ENCODE data around the gene TRIP12. TPM values are rescaled to one million over a fixed set of nuclear protein-coding genes. Genes with fewer than 3 reads are reported as not detected.

TRIP12 gene
- total and polyA plus RNA-seq, 4 donors: 18.6 to 358 (median 118) TPM

- H3K27ac ChIP-seq (ENCODE audit: low read depth in 1 of 2, low read length in 1 of 2): no peak overlapping the region
- no peaks in the 10 kb centered on the region for H3K4me1 ChIP-seq (ENCODE audit: control insufficient read depth in 5 of 5, insufficient read depth in 5 of 5, low read length in 5 of 5)
- no peak overlapping the region for H3K4me3 ChIP-seq
- no peaks in the 10 kb centered on the region for H3K27me3 ChIP-seq (ENCODE audit: control insufficient read depth in 3 of 3, insufficient read depth in 3 of 3, low read length in 2 of 3)
- TF ChIP-seq CTCF (IDR thresholded peaks at IDR 0.05; ENCODE audit: control extremely low read depth, extremely low read depth): no peak
- ATAC-seq (ENCODE audit: insufficient read depth, low FRiP score): no peak
- H3K36me3 ChIP-seq (ENCODE audit: control insufficient read depth in 4 of 4, insufficient read depth in 4 of 4, low read length in 4 of 4): no peaks in the 10 kb centered on the region
- no peak for DNase-seq
- no peaks in the 10 kb centered on the region for H3K9me3 ChIP-seq (ENCODE audit: control insufficient read depth in 4 of 4, insufficient read depth in 3 of 4, low read length in 3 of 4)
- WGBS, 2 donors: 59 to 81% methylated on average over 5 of the region's 5 CpGs
- no peak overlapping the region for H3K9ac ChIP-seq (ENCODE audit: insufficient read depth in 1 of 2, low read length in 2 of 2)
Measured at GRCh38 chr2:229943770-229944449, 22.1 kb upstream of the TRIP12 start.

GRCh38 chr2:229943171-229943570, 21.4 kb upstream of the TRIP12 start:
- no peaks in the 10 kb centered on the region for H3K4me1 ChIP-seq (ENCODE audit: control insufficient read depth in 5 of 5, insufficient read depth in 5 of 5, low read length in 5 of 5)
- ATAC-seq (ENCODE audit: insufficient read depth, low FRiP score) (no peak), DNase-seq (no peak)
- H3K9me3 ChIP-seq (ENCODE audit: control insufficient read depth in 4 of 4, insufficient read depth in 3 of 4, low read length in 3 of 4): no peaks in the 10 kb centered on the region
- no peak overlapping the region for H3K9ac ChIP-seq (ENCODE audit: insufficient read depth in 1 of 2, low read length in 2 of 2)
- no peaks in the 10 kb centered on the region for H3K36me3 ChIP-seq (ENCODE audit: control insufficient read depth in 4 of 4, insufficient read depth in 4 of 4, low read length in 4 of 4)
- no peak overlapping the region for H3K4me3 ChIP-seq
- TF ChIP-seq CTCF (IDR thresholded peaks at IDR 0.05; ENCODE audit: control extremely low read depth, extremely low read depth): no peak
- WGBS, 2 donors: 94 to 97% methylated on average over 2 of the region's 2 CpGs
- no peak overlapping the region for H3K27ac ChIP-seq (ENCODE audit: low read depth in 1 of 2, low read length in 1 of 2)
- H3K27me3 ChIP-seq (ENCODE audit: control insufficient read depth in 3 of 3, insufficient read depth in 3 of 3, low read length in 2 of 3): no peaks in the 10 kb centered on the region

GRCh38 chr2:229942671-229943070, 20.9 kb upstream of the TRIP12 start:
- no peak overlapping the region for H3K4me3 ChIP-seq
- WGBS, 2 donors: 96% methylated on average over 8 of the region's 8 CpGs
- H3K9me3 ChIP-seq (ENCODE audit: control insufficient read depth in 4 of 4, insufficient read depth in 3 of 4, low read length in 3 of 4): no peaks in the 10 kb centered on the region
- no peaks in the 10 kb centered on the region for H3K27me3 ChIP-seq (ENCODE audit: control insufficient read depth in 3 of 3, insufficient read depth in 3 of 3, low read length in 2 of 3)
- DNase-seq: no peak
- no peak overlapping the region for H3K9ac ChIP-seq (ENCODE audit: insufficient read depth in 1 of 2, low read length in 2 of 2)
- no peak overlapping the region for H3K27ac ChIP-seq (ENCODE audit: low read depth in 1 of 2, low read length in 1 of 2)
- ATAC-seq (ENCODE audit: insufficient read depth, low FRiP score): no peak
- no peaks in the 10 kb centered on the region for H3K4me1 ChIP-seq (ENCODE audit: control insufficient read depth in 5 of 5, insufficient read depth in 5 of 5, low read length in 5 of 5)
- no peak for TF ChIP-seq CTCF (IDR thresholded peaks at IDR 0.05; ENCODE audit: control extremely low read depth, extremely low read depth)
- H3K36me3 ChIP-seq (ENCODE audit: control insufficient read depth in 4 of 4, insufficient read depth in 4 of 4, low read length in 4 of 4): no peaks in the 10 kb centered on the region

- no peak overlapping the region for H3K27ac ChIP-seq (ENCODE audit: low read depth in 1 of 2, low read length in 1 of 2)
- DNase-seq (no peak), ATAC-seq (ENCODE audit: insufficient read depth, low FRiP score) (no peak)
- H3K4me1 ChIP-seq (ENCODE audit: control insufficient read depth in 5 of 5, insufficient read depth in 5 of 5, low read length in 5 of 5): no peaks in the 10 kb centered on the region
- WGBS, 2 donors: 93 to 94% methylated on average over 4 of the region's 4 CpGs
- peaks cover 0 to 3% (median 0%) of the 10 kb centered on the region in 4 donors for H3K9me3 ChIP-seq (ENCODE audit: control insufficient read depth in 4 of 4, insufficient read depth in 3 of 4, low read length in 3 of 4)
- no peak overlapping the region for H3K9ac ChIP-seq (ENCODE audit: insufficient read depth in 1 of 2, low read length in 2 of 2)
- peaks cover 0 to 9% (median 2%) of the 10 kb centered on the region in 4 donors for H3K36me3 ChIP-seq (ENCODE audit: control insufficient read depth in 4 of 4, insufficient read depth in 4 of 4, low read length in 4 of 4)
- no peak overlapping the region for H3K4me3 ChIP-seq
- no peaks in the 10 kb centered on the region for H3K27me3 ChIP-seq (ENCODE audit: control insufficient read depth in 3 of 3, insufficient read depth in 3 of 3, low read length in 2 of 3)
- no peak for TF ChIP-seq CTCF (IDR thresholded peaks at IDR 0.05; ENCODE audit: control extremely low read depth, extremely low read depth)
Measured at GRCh38 chr2:229937537-229937936, 15.7 kb upstream of the TRIP12 start.

Data from lung (tissue), 12 donors.